Osteoblast (primary cell): ENCODE results near the gene MFSD6. TPM values are rescaled to one million over a fixed set of nuclear protein-coding genes. Genes with fewer than 3 reads are reported as not detected.

ENCODE experiments used
- DNase-seq: peaks from one replicate; pipeline ENCODE4 v3.0.0; 2011; ENCODE audit warnings: low spot score, mixed read lengths; ENCODE audit not compliant: insufficient read length; ENCODE audit errors: missing footprints
- H2AFZ ChIP-seq: 2 replicates; pipeline ENCODE4 v1.6.0; 2011; ENCODE audit warnings: mild to moderate bottlenecking, low read length
- H3K27ac ChIP-seq: 2 replicates; pipeline ENCODE4 v1.5.1; 2011; ENCODE audit warnings: mild to moderate bottlenecking, low read depth, low read length, moderate library complexity
- H3K27me3 ChIP-seq: 2 replicates; pipeline ENCODE4 v1.6.0; 2012; ENCODE audit warnings: mild to moderate bottlenecking, control low read depth, inconsistent platforms, low read length, moderate library complexity; ENCODE audit not compliant: insufficient read depth
- H3K36me3 ChIP-seq: 2 replicates; pipeline ENCODE4 v1.5.1; 2011; ENCODE audit warnings: mild to moderate bottlenecking, low read length, control low read depth, moderate library complexity; ENCODE audit not compliant: insufficient read depth
- H3K4me1 ChIP-seq: 2 replicates; pipeline ENCODE4 v1.5.1; 2011; ENCODE audit warnings: mild to moderate bottlenecking, low read length, control low read depth, moderate library complexity; ENCODE audit not compliant: insufficient read depth
- H3K4me2 ChIP-seq: 2 replicates; pipeline ENCODE4 v1.6.0; 2011; ENCODE audit warnings: mild to moderate bottlenecking, low read length; ENCODE audit not compliant: insufficient read depth
- H3K4me3 ChIP-seq: fragments of 200-600 bp; sonication (generic); 3 replicates; pipeline ENCODE4 v1.5.1; 2012; ENCODE audit warnings: mild to moderate bottlenecking, low read length, inconsistent platforms; ENCODE audit not compliant: insufficient read depth
- H3K79me2 ChIP-seq: 2 replicates; pipeline ENCODE4 v1.6.0; 2012; ENCODE audit warnings: mild to moderate bottlenecking, low read length, control low read depth, inconsistent platforms; ENCODE audit not compliant: insufficient read depth
- H3K9me3 ChIP-seq: 2 replicates; pipeline ENCODE4 v1.5.1; 2011; ENCODE audit warnings: low read depth, low read length, control low read depth
- H4K20me1 ChIP-seq: 2 replicates; pipeline ENCODE4 v1.6.0; 2012; ENCODE audit warnings: mild to moderate bottlenecking, low read length, control low read depth; ENCODE audit not compliant: insufficient read depth
- total RNA-seq: library from RNA; depleted of rRNA; stranded (reverse); fragments of >200 nt; gene quantifications from 2 replicates; pipeline ENCODE4 v1.2.3, GENCODE V29; 2012
- TF ChIP-seq, protein P1 (sequence below): IDR thresholded peaks from 2 replicates; pipeline ENCODE4 v1.5.1; 2011; ENCODE audit warnings: mild to moderate bottlenecking, low read depth, low read length, moderate library complexity; ENCODE audit errors: extremely low read depth

Gene MFSD6
- total RNA-seq, 1 donor = 11.2 TPM

DNA sequence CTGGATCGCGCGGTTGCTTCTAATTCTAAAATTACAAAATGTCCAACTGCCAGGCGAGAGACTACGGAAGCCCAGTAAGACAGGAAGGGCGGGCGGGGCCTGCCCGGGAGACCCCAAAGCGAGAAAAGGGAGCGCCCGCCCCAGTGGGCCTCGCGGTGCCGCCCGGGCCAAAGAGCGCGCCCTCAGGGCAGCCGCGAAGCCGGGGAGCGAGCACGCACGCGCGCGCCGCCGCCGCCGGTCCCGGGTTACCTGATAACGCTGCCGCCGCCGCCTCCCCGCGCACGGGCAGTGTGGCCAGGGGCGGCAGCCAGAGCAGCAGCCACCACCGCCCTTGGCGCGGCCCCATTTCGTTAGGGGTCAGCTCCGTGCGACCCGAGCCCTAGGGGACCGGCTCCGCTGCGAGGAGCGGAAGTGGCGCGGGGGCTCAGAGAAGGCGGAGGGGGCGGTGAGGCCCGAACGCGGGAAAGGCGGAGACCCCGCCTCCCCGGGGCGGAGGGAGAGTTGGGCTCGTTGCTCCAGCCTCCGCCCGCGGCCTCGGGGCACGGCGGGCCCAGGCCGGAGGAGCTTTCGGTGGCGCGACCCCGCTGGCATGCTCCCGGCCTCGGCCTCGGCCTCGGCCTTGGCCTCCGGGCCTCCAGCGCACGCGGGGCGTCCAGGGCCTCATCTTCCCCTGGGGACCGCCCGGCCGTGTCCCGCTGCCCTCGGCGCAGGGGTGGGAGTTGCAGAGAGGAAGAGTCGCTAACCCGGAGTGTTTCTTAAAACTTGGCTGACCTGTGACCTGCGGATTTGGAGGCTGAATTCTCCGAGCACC lies 126.4 kb downstream of the MFSD6 start, which contains the start of gene NEMP2:
NEMP2 (minus strand) TSS at position 413 of the 811 bp plus-strand sequence; CDS start at position 346, 67 bp downstream.
- DNase-seq = peak; percentile 94
- H3K4me2 ChIP-seq = peak within 1 kb of the TSS; percentile 93
- peak within 1 kb of the TSS; percentile 77 for H3K27ac ChIP-seq
- peak within 1 kb of the TSS; percentile 98 for H2AFZ ChIP-seq
- no peaks in the 10 kb centered on the region for H3K27me3 ChIP-seq
- TF ChIP-seq, protein P1, sequence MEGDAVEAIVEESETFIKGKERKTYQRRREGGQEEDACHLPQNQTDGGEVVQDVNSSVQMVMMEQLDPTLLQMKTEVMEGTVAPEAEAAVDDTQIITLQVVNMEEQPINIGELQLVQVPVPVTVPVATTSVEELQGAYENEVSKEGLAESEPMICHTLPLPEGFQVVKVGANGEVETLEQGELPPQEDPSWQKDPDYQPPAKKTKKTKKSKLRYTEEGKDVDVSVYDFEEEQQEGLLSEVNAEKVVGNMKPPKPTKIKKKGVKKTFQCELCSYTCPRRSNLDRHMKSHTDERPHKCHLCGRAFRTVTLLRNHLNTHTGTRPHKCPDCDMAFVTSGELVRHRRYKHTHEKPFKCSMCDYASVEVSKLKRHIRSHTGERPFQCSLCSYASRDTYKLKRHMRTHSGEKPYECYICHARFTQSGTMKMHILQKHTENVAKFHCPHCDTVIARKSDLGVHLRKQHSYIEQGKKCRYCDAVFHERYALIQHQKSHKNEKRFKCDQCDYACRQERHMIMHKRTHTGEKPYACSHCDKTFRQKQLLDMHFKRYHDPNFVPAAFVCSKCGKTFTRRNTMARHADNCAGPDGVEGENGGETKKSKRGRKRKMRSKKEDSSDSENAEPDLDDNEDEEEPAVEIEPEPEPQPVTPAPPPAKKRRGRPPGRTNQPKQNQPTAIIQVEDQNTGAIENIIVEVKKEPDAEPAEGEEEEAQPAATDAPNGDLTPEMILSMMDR = no peak
- H3K79me2 ChIP-seq = peaks cover 4% of the 10 kb centered on the region
- no peaks in the 10 kb centered on the region for H3K36me3 ChIP-seq
- H3K4me1 ChIP-seq = peaks cover 26% of the 10 kb centered on the region
- no peaks in the 10 kb centered on the region for H4K20me1 ChIP-seq
- H3K9me3 ChIP-seq = no peaks in the 10 kb centered on the region
- H3K4me3 ChIP-seq = peak within 1 kb of the TSS; percentile 80

DNA sequence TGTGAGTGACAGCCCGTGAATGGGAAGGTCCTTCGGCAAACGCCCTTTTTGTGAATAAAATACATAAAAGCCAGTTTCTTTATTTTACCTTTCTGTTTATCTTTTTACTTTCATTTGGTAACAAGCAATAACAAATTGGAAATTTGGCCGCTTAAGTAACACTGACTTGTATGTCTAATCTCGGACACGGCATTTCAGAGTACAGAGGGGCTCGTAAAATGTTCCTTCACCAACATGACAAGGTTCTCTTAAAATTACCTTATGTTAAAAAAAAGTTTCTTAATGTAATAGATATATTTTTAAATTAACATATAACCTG lies 126.9 kb downstream of the MFSD6 start:
- H3K9me3 ChIP-seq = peaks cover under 1% of the 10 kb centered on the region
- peak overlapping the region; percentile 93 for H3K4me2 ChIP-seq
- H2AFZ ChIP-seq = peak overlapping the region; percentile 98
- no peaks in the 10 kb centered on the region for H3K27me3 ChIP-seq
- no peak for DNase-seq
- H3K36me3 ChIP-seq = no peaks in the 10 kb centered on the region
- peaks cover 21% of the 10 kb centered on the region for H3K4me1 ChIP-seq
- peaks cover 4% of the 10 kb centered on the region for H3K79me2 ChIP-seq
- TF ChIP-seq, protein P1 = no peak
- H4K20me1 ChIP-seq = no peaks in the 10 kb centered on the region
- peak overlapping the region; percentile 80 for H3K4me3 ChIP-seq
- peak overlapping the region; percentile 77 for H3K27ac ChIP-seq

DNA sequence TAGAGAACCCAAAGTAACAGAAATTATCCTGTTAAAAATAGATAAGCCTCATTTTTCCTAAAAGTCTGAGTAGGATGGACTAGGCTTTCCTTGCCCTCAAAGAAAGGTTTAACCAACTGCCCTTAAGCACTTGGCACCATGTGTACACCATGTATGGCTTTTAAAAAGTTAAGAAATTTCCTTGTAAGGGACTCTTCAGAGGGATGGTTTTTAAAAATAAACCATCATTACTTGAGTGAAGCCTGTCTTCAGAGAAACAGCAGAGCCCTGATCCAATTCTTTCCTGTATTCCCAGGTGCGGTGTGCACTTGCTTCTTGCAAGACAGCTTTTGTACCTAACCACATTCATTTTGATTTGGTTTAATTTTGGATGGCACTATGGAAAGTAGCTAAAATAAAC lies 127.4 kb downstream of the MFSD6 start:
- Histone ChIP-seq H3K4me3 (no peak overlapping the region), H3K27me3 (no peaks in the 10 kb centered on the region), H4K20me1 (no peaks in the 10 kb centered on the region), H3K4me2 (peak overlapping the region; percentile 93), H3K27ac (no peak overlapping the region), H3K36me3 (no peaks in the 10 kb centered on the region), H3K79me2 (peaks cover 4% of the 10 kb centered on the region), H3K4me1 (peaks cover 16% of the 10 kb centered on the region), H2AFZ (no peak overlapping the region), H3K9me3 (peaks cover 5% of the 10 kb centered on the region)
- TF ChIP-seq, protein P1 = no peak
- DNase-seq = peak; percentile 49

DNA sequence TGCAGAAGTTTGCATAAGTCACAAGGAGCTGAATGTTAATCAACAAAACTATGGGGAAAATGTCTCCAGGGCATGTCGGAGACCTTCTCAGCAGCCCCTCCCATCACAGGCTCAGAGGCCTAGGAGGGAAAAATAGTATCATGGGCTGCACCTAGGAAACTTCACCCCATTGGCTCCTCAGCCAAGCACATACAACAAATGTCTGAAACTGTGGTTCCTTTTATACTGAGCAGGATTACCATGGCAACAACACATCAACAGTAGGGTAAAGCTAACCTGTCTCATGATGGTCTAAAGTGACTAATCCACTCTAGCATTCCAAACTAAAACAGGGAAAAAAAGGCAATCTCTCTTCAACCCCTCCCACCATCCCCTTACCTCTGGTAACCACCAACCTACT lies 129.6 kb downstream of the MFSD6 start:
- no peak for DNase-seq
- Histone ChIP-seq H3K9me3 (peaks cover 5% of the 10 kb centered on the region), H3K27ac (no peak overlapping the region)

More for the DNA sequence above, 129.6 kb downstream of the MFSD6 start:
- TF ChIP-seq, protein P1 = no peak
- Histone ChIP-seq H3K4me2 (no peak overlapping the region), H3K36me3 (no peaks in the 10 kb centered on the region), H4K20me1 (no peaks in the 10 kb centered on the region), H2AFZ (no peak overlapping the region), H3K4me3 (no peak overlapping the region), H3K4me1 (peaks cover 9% of the 10 kb centered on the region), H3K79me2 (peaks cover 4% of the 10 kb centered on the region), H3K27me3 (no peaks in the 10 kb centered on the region)
